Hematopoietic multipotent progenitor cell (in vitro differentiated cells): ENCODE results near the gene ZNF93. TPM values are rescaled to one million over a fixed set of nuclear protein-coding genes. Genes with fewer than 3 reads are reported as not detected.
"Not testable (repeated sequence)": the region's sequence is repeated elsewhere in the genome, so short reads cannot be mapped to it uniquely, and the experiment has no call there.

ENCODE experiments used
- DNase-seq, 3 donors: peaks; one replicate each; pipeline ENCODE4 v3.0.0-alpha.2; 2011 to 2015; ENCODE audit warnings: low read depth in 2 of 3, low spot score in 2 of 3
- total RNA-seq: library from RNA; depleted of rRNA; stranded (reverse); fragments of >200 nt; gene quantifications from one replicate; pipeline ENCODE4 v1.2.3, GENCODE V29; 2012

Gene ZNF93
- total RNA-seq, 1 donor = 17.0 TPM

- not testable (repeated sequence) for DNase-seq
These were observed 32.9 kb downstream of the ZNF93 start for GRCh38 chr19:19933432-19934314.

GRCh38 chr19:19937403-19937802, 36.7 kb downstream of the ZNF93 start:
- no peak for DNase-seq

GRCh38 chr19:19938449-19938848, 37.7 kb downstream of the ZNF93 start:
- DNase-seq = no peak

- no peak for DNase-seq
These were observed 43.3 kb downstream of the ZNF93 start for GRCh38 chr19:19943848-19944582.

- no peak for DNase-seq
These were observed 43.8 kb downstream of the ZNF93 start for GRCh38 chr19:19944583-19944880.

- no peak for DNase-seq
These were observed 45.5 kb downstream of the ZNF93 start for GRCh38 chr19:19946226-19946625.

- no peak for DNase-seq
These were observed 48.1 kb downstream of the ZNF93 start for GRCh38 chr19:19948800-19949199.

- DNase-seq = no peak
These were observed 54.5 kb downstream of the ZNF93 start for GRCh38 chr19:19955208-19955607.

- no peak for DNase-seq
These were observed 55.8 kb downstream of the ZNF93 start for GRCh38 chr19:19956434-19957075.

GRCh38 chr19:19957766-19958165, 57.0 kb downstream of the ZNF93 start:
- DNase-seq = not testable (repeated sequence)

GRCh38 chr19:19959151-19959799, 58.5 kb downstream of the ZNF93 start:
- DNase-seq = peak; percentile 30 to 66 (median 60)

GRCh38 chr19:19964416-19964815, 63.7 kb downstream of the ZNF93 start:
- no peak for DNase-seq

- not testable (repeated sequence) for DNase-seq
These were observed 65.4 kb downstream of the ZNF93 start for GRCh38 chr19:19966126-19966525.

- DNase-seq = no peak
These were observed 66.1 kb downstream of the ZNF93 start for GRCh38 chr19:19966862-19967261.

Other genes starting within 250 kb of the ZNF93 start
- 102 TPM for gene ATP13A1, start 237.3 kb upstream of the ZNF93 start, total RNA-seq
- gene ZNF101, start 232.1 kb upstream of the ZNF93 start, total RNA-seq = 8.3 TPM
- 3.0 TPM for gene ZNF14, start 167.8 kb upstream of the ZNF93 start, total RNA-seq
- 19.4 TPM for gene ZNF506, start 79.2 kb upstream of the ZNF93 start, total RNA-seq
- gene ZNF253, start 35.1 kb upstream of the ZNF93 start, total RNA-seq = 4.8 TPM
- 1.6 TPM for gene ZNF682, start 138.6 kb downstream of the ZNF93 start, total RNA-seq
- 3.0 TPM for gene ZNF90, start 177.1 kb downstream of the ZNF93 start, total RNA-seq